Measurements from ENCODE around the gene REG3A. TPM values are rescaled to one million over a fixed set of nuclear protein-coding genes. Genes with fewer than 3 reads are reported as not detected.

REG3A gene
- total and polyA plus RNA-seq, 4 donors: 0.20 to 67.5 (median 6.2) TPM

DNA sequence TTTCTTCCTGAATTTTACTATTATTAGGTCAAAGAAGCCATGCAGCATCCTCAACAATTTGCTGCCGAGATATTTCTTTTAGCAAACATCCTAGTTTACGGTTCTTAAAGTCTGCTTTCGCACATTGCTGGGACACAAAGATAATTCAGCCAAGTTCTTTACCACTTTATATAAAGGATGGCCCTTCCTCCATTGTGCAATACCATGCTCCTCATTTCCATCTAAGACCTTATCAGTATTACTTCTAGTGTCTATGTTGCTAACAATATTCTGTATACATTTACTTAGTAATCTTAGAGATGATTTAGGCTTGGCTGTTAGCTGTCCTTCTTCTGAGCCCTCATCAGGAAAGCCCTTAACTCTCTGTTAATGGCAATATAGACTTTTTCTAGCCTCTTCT lies 47.3 kb downstream of the REG3A start:
- intact Hi-C loops (cut with DNase I): no loop called here
- 89 to 95% methylated on average over 3 of the region's 3 CpGs for WGBS, 2 donors
- H3K27me3 ChIP-seq (ENCODE audit: control insufficient read depth in 1 of 2, insufficient read depth in 2 of 2, low read length in 1 of 2): no peaks in the 10 kb centered on the region
- no peak for DNase-seq
- H3K27ac ChIP-seq (ENCODE audit: low read depth in 1 of 2, low read length in 2 of 2): no peak overlapping the region
- H3K36me3 ChIP-seq (ENCODE audit: control insufficient read depth in 1 of 2, insufficient read depth in 2 of 2, low read length in 1 of 2): no peaks in the 10 kb centered on the region
- no peak for ATAC-seq (ENCODE audit: low FRiP score)
- no peaks in the 10 kb centered on the region for H3K4me1 ChIP-seq (ENCODE audit: control insufficient read depth in 1 of 2, insufficient read depth in 2 of 2, low read length in 2 of 2)
- H3K9me3 ChIP-seq (ENCODE audit: control insufficient read depth, low read length): no peaks in the 10 kb centered on the region
- no peak overlapping the region for H3K4me3 ChIP-seq (ENCODE audit: low read length in 2 of 2)

Other genes starting within 250 kb of the REG3A start
- under 1 TPM; 0.71 to 0.96 TPM for gene REG3G, start 134.1 kb downstream of the REG3A start, total RNA-seq
- gene REG3G, start 134.1 kb downstream of the REG3A start, polyA plus RNA-seq: under 1 TPM; 0.13 to 0.38 TPM
- 1 to 10 TPM; 3.8 to 4.9 TPM for gene REG1B, start 71.8 kb downstream of the REG3A start, total RNA-seq
- 10 to 100 TPM in 1 of 2 donors, 1 to 10 TPM in 1; 4.9 to 16.4 TPM for gene REG1B, start 71.8 kb downstream of the REG3A start, polyA plus RNA-seq
- 1 to 10 TPM; 5.2 to 6.3 TPM for gene REG1A, start 39.3 kb downstream of the REG3A start, total RNA-seq
- gene REG1A, start 39.3 kb downstream of the REG3A start, polyA plus RNA-seq: 100 to 1,000 TPM in 1 of 2 donors, 10 to 100 TPM in 1; 17.3 to 160 TPM

All from aorta (tissue), 5 donors.